ENCODE measurements around the gene ANAPC4. TPM values are rescaled to one million over a fixed set of nuclear protein-coding genes. Genes with fewer than 3 reads are reported as not detected.

The ANAPC4 gene
- total and polyA plus RNA-seq, 2 of the 4 experiments (the other 2 are of a cell fraction), result 12.4 to 18.3 TPM

DNA sequence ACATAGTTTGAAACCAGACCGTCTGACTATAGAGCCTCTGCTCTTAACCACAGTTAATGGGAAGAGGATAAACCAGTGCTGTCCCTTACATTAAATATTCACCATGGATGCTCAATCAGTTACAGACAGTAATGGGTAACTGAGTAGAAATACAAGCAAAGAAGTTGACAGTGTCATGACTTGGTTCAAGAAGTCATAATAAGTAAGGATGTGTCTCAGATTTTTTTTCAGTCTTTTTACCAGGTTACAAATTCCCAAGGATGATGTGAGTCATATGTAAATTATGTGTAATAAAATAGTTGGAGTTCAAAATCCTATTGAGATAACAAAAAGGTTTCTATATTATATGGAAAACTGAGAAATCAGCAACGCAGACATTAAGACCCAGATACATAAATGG lies 33.4 kb upstream of the ANAPC4 start:
- peak; percentile 35; the same call in 1 of the 2 replicates for ATAC-seq (ENCODE audit: low read depth)
- DNase-seq, result peak; percentile 43
- Histone ChIP-seq H3K79me1 (ENCODE audit: low read depth in 1 of 2, low read length in 2 of 2) (no peaks in the 10 kb centered on the region; a peak in 2 of 4 replicates), H3K9me3 (ENCODE audit: control insufficient read depth, insufficient read depth, low read length) (no peaks in the 10 kb centered on the region), H3K27me3 (ENCODE audit: control insufficient read depth, insufficient read depth, low read length) (no peaks in the 10 kb centered on the region), H3K18ac (ENCODE audit: low read depth, low read length) (no peak overlapping the region), H4K91ac (ENCODE audit: insufficient read depth, low read depth, low read length) (no peak overlapping the region), H3K4me3 (ENCODE audit: insufficient read depth, low read depth, low read length) (no peak overlapping the region), H2BK20ac (ENCODE audit: low read depth, low read length) (no peak overlapping the region), H2AFZ (replicated peaks; ENCODE audit: low read length, poor library complexity) (no peak overlapping the region), H2AK5ac (ENCODE audit: low read depth, low read length) (no peak overlapping the region), H2BK15ac (ENCODE audit: low read depth, low read length) (no peak overlapping the region), H2BK5ac (ENCODE audit: low read depth, low read length, poor library complexity, severe bottlenecking) (no peak overlapping the region), H3K14ac (replicated peaks; ENCODE audit: low read depth, low read length) (no peak overlapping the region), H3K27ac (ENCODE audit: insufficient read depth, low read length) (no peak overlapping the region), H4K5ac (ENCODE audit: low read depth, low read length) (no peak overlapping the region), H3K36me3 (ENCODE audit: control insufficient read depth, insufficient read depth, low read length) (no peaks in the 10 kb centered on the region), H4K8ac (ENCODE audit: low read depth in 2 of 2, low read length in 2 of 2) (no peak overlapping the region), H3K4me2 (ENCODE audit: low read depth, low read length) (no peak overlapping the region), H3K9ac (ENCODE audit: low read depth, low read length) (no peak overlapping the region), H4K20me1 (ENCODE audit: insufficient read depth, low read length) (no peaks in the 10 kb centered on the region), H3K23ac (ENCODE audit: low read depth, low read length) (no peak overlapping the region), H2AK9ac (replicated peaks; ENCODE audit: low read depth, low read length, poor library complexity) (no peak overlapping the region), H3K56ac (ENCODE audit: extremely low read depth, insufficient read depth, low read length) (no peak overlapping the region), H2BK120ac (ENCODE audit: low read depth, low read length) (no peak overlapping the region), H3K4me1 (ENCODE audit: control insufficient read depth, insufficient read depth, low read length) (no peaks in the 10 kb centered on the region), H3K9me1 (ENCODE audit: insufficient read depth, low read length) (no peaks in the 10 kb centered on the region; the same call in 1 of the 2 replicates), H3K4ac (ENCODE audit: low read depth, low read length) (no peak overlapping the region)
- no TSS peak for BruUV-seq (replicated peaks)
- CTCF ChIA-PET, result interaction anchor here (0.8 kb wide), 1 partner anchor 28 kb away, joined by 3 read pairs; no protein-coding TSS in a partner anchor
- intact Hi-C loops (cut with micrococcal nuclease), result no loop called here
- in situ Hi-C loops (cut with MboI; ENCODE audit: low sequenced_read_pairs), result no loop called here
- POLR2A ChIA-PET (ENCODE audit: unreplicated experiment), result no interaction called here
- TF ChIP-seq, protein P1, sequence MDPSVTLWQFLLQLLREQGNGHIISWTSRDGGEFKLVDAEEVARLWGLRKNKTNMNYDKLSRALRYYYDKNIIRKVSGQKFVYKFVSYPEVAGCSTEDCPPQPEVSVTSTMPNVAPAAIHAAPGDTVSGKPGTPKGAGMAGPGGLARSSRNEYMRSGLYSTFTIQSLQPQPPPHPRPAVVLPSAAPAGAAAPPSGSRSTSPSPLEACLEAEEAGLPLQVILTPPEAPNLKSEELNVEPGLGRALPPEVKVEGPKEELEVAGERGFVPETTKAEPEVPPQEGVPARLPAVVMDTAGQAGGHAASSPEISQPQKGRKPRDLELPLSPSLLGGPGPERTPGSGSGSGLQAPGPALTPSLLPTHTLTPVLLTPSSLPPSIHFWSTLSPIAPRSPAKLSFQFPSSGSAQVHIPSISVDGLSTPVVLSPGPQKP (IDR thresholded peaks at IDR 0.05; ENCODE audit: borderline replicate concordance, low read depth, low read length), result no peak
- no peak for TF ChIP-seq RCOR1 (IDR thresholded peaks at IDR 0.05; ENCODE audit: insufficient replicate concordance, low read length)
- TF ChIP-seq MAZ (IDR thresholded peaks at IDR 0.05; ENCODE audit: borderline replicate concordance, low read depth, low read length), result no peak
- TF ChIP-seq, protein P2, sequence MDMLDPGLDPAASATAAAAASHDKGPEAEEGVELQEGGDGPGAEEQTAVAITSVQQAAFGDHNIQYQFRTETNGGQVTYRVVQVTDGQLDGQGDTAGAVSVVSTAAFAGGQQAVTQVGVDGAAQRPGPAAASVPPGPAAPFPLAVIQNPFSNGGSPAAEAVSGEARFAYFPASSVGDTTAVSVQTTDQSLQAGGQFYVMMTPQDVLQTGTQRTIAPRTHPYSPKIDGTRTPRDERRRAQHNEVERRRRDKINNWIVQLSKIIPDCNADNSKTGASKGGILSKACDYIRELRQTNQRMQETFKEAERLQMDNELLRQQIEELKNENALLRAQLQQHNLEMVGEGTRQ (IDR thresholded peaks at IDR 0.05; ENCODE audit: low read depth, low read length), result no peak
- TF ChIP-seq FOS (IDR thresholded peaks at IDR 0.05; ENCODE audit: low read depth, low read length), result no peak
- TF ChIP-seq BHLHE40 (IDR thresholded peaks at IDR 0.05; ENCODE audit: low read depth, low read length), result no peak
- no CpG with 5 or more reads among the region's 2 CpGs for WGBS, 2 experiments (ENCODE audit: extremely low coverage in 2 of 2, insufficient read length in 1 of 2)
- dilution Hi-C loops (cut with HindIII; ENCODE audit: low sequenced_read_pairs, unreplicated experiment), result no loop called here
